Panc1 (cell line): ENCODE data around the gene SLIT1. TPM values are rescaled to one million over a fixed set of nuclear protein-coding genes. Genes with fewer than 3 reads are reported as not detected.

Source experiments
- ATAC-seq: fragments of 200-7000 bp; cut with Tn5 transposase; 2 replicates; pipeline ENCODE4 v1.9.1; 2020; ENCODE audit warnings: mild to moderate bottlenecking, moderate library complexity
- BruUV-seq: library from RNA; stranded (reverse); fragments of 400-500 nt; replicated peaks from 2 replicates; lab custom pipeline; 2021; lab: Mats Ljungman, UMichigan
- CTCF ChIA-PET: fragments of 300-600 bp; sonication (Branson Sonifier 250); formaldehyde crosslinking; loops from one replicate; lab custom pipeline; 2022; ENCODE audit warnings: antibody characterized with exemption; lab: Charles Lee
- POLR2A ChIA-PET: fragments of 300-600 bp; sonication (Branson Sonifier 250); formaldehyde crosslinking; loops from one replicate; lab custom pipeline; 2022; ENCODE audit warnings: antibody characterized with exemption; lab: Charles Lee
- DNase-seq: peaks from one replicate; pipeline ENCODE4 v3.0.0-alpha.2; 2010; ENCODE audit warnings: low read depth, low spot score
- H3K27ac ChIP-seq: 2 replicates; pipeline ENCODE4 v1.5.1; 2011; ENCODE audit warnings: mild to moderate bottlenecking, low read length, inconsistent platforms
- H3K27me3 ChIP-seq: fragments of 200-500 bp; sonication (Bioruptor generic); 2 replicates; pipeline ENCODE4 v1.6.0; 2014; ENCODE audit warnings: low read length, inconsistent platforms; ENCODE audit not compliant: control insufficient read depth, insufficient read depth
- H3K36me3 ChIP-seq: fragments of 200-500 bp; sonication (Bioruptor generic); 2 replicates; pipeline ENCODE4 v1.5.1; 2014; ENCODE audit warnings: inconsistent platforms, mild to moderate bottlenecking, low read length, moderate library complexity; ENCODE audit not compliant: control insufficient read depth, insufficient read depth
- H3K4me1 ChIP-seq: 2 replicates; pipeline ENCODE4 v1.5.1; 2011; ENCODE audit warnings: inconsistent platforms, mild to moderate bottlenecking, low read length, moderate library complexity; ENCODE audit not compliant: control insufficient read depth, insufficient read depth
- H3K4me3 ChIP-seq, 2 experiments: 2 replicates each; pipeline ENCODE4 v1.5.1; 2011 to 2012; ENCODE audit warnings: low read depth in 2 of 2, low read length in 2 of 2, mild to moderate bottlenecking in 2 of 2, inconsistent platforms in 1 of 2, moderate library complexity in 1 of 2
- H3K9me3 ChIP-seq: fragments of 200-500 bp; sonication (Bioruptor generic); 2 replicates; pipeline ENCODE4 v1.5.1; 2014; ENCODE audit warnings: low read depth, mild to moderate bottlenecking, inconsistent platforms, low read length, moderate library complexity; ENCODE audit not compliant: control insufficient read depth, insufficient read depth
- CTCF ChIP-seq: fragments of 450-650 bp; IDR thresholded peaks from 2 replicates; pipeline ENCODE4 v1.5.1; 2017; ENCODE audit warnings: mild to moderate bottlenecking
- POLR2AphosphoS5 ChIP-seq: IDR thresholded peaks from 2 replicates; pipeline ENCODE4 v1.6.1; 2012; ENCODE audit warnings: mild to moderate bottlenecking, low read depth, low read length, moderate library complexity
- REST ChIP-seq, 2 experiments: IDR thresholded peaks; 2 replicates each; pipeline ENCODE4 v1.6.1; 2011 to 2012; ENCODE audit warnings: low read depth in 2 of 2, control low read depth in 1 of 2, low read length in 1 of 2, mild to moderate bottlenecking in 1 of 2, moderate library complexity in 1 of 2; ENCODE audit not compliant: insufficient read depth in 1 of 2
- SIN3A ChIP-seq: IDR thresholded peaks from 2 replicates; pipeline ENCODE4 v1.6.1; 2012; ENCODE audit warnings: low read depth, mild to moderate bottlenecking, low read length, moderate library complexity, borderline replicate concordance; ENCODE audit not compliant: insufficient read depth
- TCF7L2 ChIP-seq: IDR thresholded peaks from 2 replicates; pipeline ENCODE4 v1.6.1; 2011; ENCODE audit warnings: mild to moderate bottlenecking, low read depth, low read length, inconsistent platforms
- in situ Hi-C: cut with HindIII; loops from 2 replicates; pipeline ENCODE4 v1.10.0; 2016; ENCODE audit warnings: low sequenced_read_pairs, low pct_unique_long_range_greater_than_20kb
- intact Hi-C: fragments of 100-400 bp; cut with micrococcal nuclease; formaldehyde crosslinking; loops from one replicate; pipeline ENCODE4 v1.10.0; 2022; ENCODE audit not compliant: unreplicated experiment
- total RNA-seq: library from RNA; stranded (reverse); gene quantifications from one replicate; pipeline ENCODE4 v1.2.1, GENCODE V29; 2021; ENCODE audit not compliant: unreplicated experiment

The SLIT1 gene
- total RNA-seq, 1 experiment from 2014 or later, result 2.6 TPM

GRCh38 chr10:97107551-97107950, 78.2 kb downstream of the SLIT1 start:
- Histone ChIP-seq H3K27ac (no peak overlapping the region), H3K4me3 (no peak overlapping the region), H3K36me3 (no peaks in the 10 kb centered on the region), H3K9me3 (no peaks in the 10 kb centered on the region), H3K27me3 (peaks cover 9% of the 10 kb centered on the region), H3K4me1 (no peaks in the 10 kb centered on the region)
- in situ Hi-C loops (no loop called here), intact Hi-C loops (no loop called here)
- ChIA-PET POLR2A (no interaction called here), CTCF (interaction anchor here (1.2 kb wide), 1 partner anchor 20 kb away, joined by 4 read pairs; no protein-coding TSS in a partner anchor)
- TF ChIP-seq POLR2AphosphoS5, result no peak
- TF ChIP-seq TCF7L2, result no peak
- no peak for TF ChIP-seq SIN3A
- no peak for TF ChIP-seq REST (IDR thresholded peaks at IDR 0.05; ENCODE audit: insufficient read depth in 1 of 2, low read depth in 2 of 2, low read length in 1 of 2)
- no peak for TF ChIP-seq CTCF
- ATAC-seq (no peak), DNase-seq (no peak)
- no TSS peak for BruUV-seq

GRCh38 chr10:97106207-97106606, 79.6 kb downstream of the SLIT1 start:
- no peak for TF ChIP-seq CTCF
- TF ChIP-seq TCF7L2, result no peak
- no peak for TF ChIP-seq POLR2AphosphoS5
- TF ChIP-seq REST (IDR thresholded peaks at IDR 0.05; ENCODE audit: insufficient read depth in 1 of 2, low read depth in 2 of 2, low read length in 1 of 2), result no peak
- no peak for TF ChIP-seq SIN3A
- Histone ChIP-seq H3K27ac (no peak overlapping the region), H3K4me1 (no peaks in the 10 kb centered on the region), H3K27me3 (peaks cover 9% of the 10 kb centered on the region), H3K9me3 (no peaks in the 10 kb centered on the region), H3K36me3 (no peaks in the 10 kb centered on the region), H3K4me3 (no peak overlapping the region)
- intact Hi-C loops, result no loop called here
- DNase-seq (no peak), ATAC-seq (no peak)
- CTCF ChIA-PET, result no interaction called here
- no TSS peak for BruUV-seq
- POLR2A ChIA-PET, result no interaction called here
- in situ Hi-C loops, result no loop called here
